Measurements from ENCODE around the gene RASAL2.
"Not testable (repeated sequence)": the region's sequence is repeated elsewhere in the genome, so short reads cannot be mapped to it uniquely, and the experiment has no call there.

- TF ChIP-seq, protein P1, sequence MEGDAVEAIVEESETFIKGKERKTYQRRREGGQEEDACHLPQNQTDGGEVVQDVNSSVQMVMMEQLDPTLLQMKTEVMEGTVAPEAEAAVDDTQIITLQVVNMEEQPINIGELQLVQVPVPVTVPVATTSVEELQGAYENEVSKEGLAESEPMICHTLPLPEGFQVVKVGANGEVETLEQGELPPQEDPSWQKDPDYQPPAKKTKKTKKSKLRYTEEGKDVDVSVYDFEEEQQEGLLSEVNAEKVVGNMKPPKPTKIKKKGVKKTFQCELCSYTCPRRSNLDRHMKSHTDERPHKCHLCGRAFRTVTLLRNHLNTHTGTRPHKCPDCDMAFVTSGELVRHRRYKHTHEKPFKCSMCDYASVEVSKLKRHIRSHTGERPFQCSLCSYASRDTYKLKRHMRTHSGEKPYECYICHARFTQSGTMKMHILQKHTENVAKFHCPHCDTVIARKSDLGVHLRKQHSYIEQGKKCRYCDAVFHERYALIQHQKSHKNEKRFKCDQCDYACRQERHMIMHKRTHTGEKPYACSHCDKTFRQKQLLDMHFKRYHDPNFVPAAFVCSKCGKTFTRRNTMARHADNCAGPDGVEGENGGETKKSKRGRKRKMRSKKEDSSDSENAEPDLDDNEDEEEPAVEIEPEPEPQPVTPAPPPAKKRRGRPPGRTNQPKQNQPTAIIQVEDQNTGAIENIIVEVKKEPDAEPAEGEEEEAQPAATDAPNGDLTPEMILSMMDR (IDR thresholded peaks at IDR 0.05) = not testable (repeated sequence)
- not testable (repeated sequence) for TF ChIP-seq EZH2 (IDR thresholded peaks at IDR 0.05; ENCODE audit: borderline replicate concordance, insufficient read depth, low read depth, low read length, poor library complexity, severe bottlenecking)
These were observed 26.7 kb downstream of the RASAL2 start for GRCh38 chr1:178120520-178121052.
